ENCODE measurements around the gene CDC42SE1. TPM values are rescaled to one million over a fixed set of nuclear protein-coding genes. Genes with fewer than 3 reads are reported as not detected.

CDC42SE1 gene
- total and polyA plus RNA-seq, 2 donors from 2014 or later: 36.6 to 107 TPM

DNA sequence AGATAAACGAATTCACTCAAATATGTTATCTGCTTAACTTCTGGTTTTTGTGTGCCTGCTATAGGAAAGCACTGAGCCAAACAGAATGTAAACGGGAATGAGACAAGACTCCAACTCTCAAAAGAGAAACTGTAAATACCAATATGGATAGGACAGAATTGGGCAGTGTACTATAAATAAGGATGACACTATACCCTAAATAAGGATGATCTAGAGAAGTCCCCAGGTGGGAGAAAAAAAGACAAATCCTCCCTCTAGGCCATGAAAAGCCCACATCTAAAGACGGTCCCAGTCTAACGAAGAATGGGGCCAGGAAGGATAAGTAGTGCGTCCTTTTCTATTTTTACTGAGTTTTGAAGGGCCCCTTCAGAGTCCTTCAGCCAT is 9.7 kb upstream of the CDC42SE1 start:
- no peaks in the 10 kb centered on the region for H3K4me1 ChIP-seq (ENCODE audit: control insufficient read depth in 2 of 3, insufficient read depth in 2 of 3, low read depth in 1 of 3, low read length in 3 of 3)
- no peak for TF ChIP-seq CTCF (IDR thresholded peaks at IDR 0.05; ENCODE audit: borderline replicate concordance, extremely low read depth, insufficient read depth)
- H3K36me3 ChIP-seq (ENCODE audit: control insufficient read depth in 2 of 3, insufficient read depth in 3 of 3, low read length in 3 of 3): no peaks in the 10 kb centered on the region
- no peak overlapping the region for H3K9ac ChIP-seq (ENCODE audit: low read length in 3 of 3)
- no peaks in the 10 kb centered on the region for H3K27me3 ChIP-seq (ENCODE audit: control insufficient read depth, insufficient read depth, low read length)
- DNase-seq: no peak
- no peak overlapping the region for H3K4me3 ChIP-seq (ENCODE audit: low read length in 3 of 3)
- no peak for FAIRE-seq
- H3K9me3 ChIP-seq (ENCODE audit: control insufficient read depth in 2 of 3, insufficient read depth in 1 of 3, low read length in 3 of 3): no peaks in the 10 kb centered on the region
- no peak overlapping the region for H3K27ac ChIP-seq (ENCODE audit: low read depth in 2 of 2, low read length in 2 of 2)
- intact Hi-C loops (cut with DNase I): no loop called here

DNA sequence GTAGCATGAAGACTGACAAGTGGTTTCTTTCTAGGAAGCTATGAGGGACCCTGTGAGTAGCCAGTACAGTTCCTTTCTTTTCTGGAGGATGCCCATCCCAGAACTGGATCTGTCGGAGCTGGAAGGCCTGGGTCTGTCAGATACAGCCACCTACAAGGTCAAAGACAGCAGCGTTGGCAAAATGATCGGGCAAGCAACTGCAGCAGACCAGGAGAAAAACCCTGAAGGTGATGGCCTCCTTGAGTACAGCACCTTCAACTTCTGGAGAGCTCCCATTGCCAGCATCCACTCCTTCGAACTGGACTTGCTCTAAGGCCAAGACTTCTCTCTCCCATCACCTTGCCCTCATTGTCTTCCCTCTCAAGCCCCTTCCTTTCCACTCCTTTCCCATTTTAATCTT is 7.8 kb upstream of the CDC42SE1 start:
- Histone ChIP-seq H3K27me3 (ENCODE audit: control insufficient read depth, insufficient read depth, low read length) (no peaks in the 10 kb centered on the region), H3K4me1 (ENCODE audit: control insufficient read depth in 2 of 3, insufficient read depth in 2 of 3, low read depth in 1 of 3, low read length in 3 of 3) (no peaks in the 10 kb centered on the region), H3K9ac (ENCODE audit: low read length in 3 of 3) (no peak overlapping the region), H3K27ac (ENCODE audit: low read depth in 2 of 2, low read length in 2 of 2) (no peak overlapping the region), H3K36me3 (ENCODE audit: control insufficient read depth in 2 of 3, insufficient read depth in 3 of 3, low read length in 3 of 3) (no peaks in the 10 kb centered on the region), H3K9me3 (ENCODE audit: control insufficient read depth in 2 of 3, insufficient read depth in 1 of 3, low read length in 3 of 3) (no peaks in the 10 kb centered on the region), H3K4me3 (ENCODE audit: low read length in 3 of 3) (no peak overlapping the region)
- no peak for TF ChIP-seq CTCF (IDR thresholded peaks at IDR 0.05; ENCODE audit: borderline replicate concordance, extremely low read depth, insufficient read depth)
- intact Hi-C loops (cut with DNase I): no loop called here
- DNase-seq (no peak), FAIRE-seq (no peak)

- FAIRE-seq: no peak
- no peak for TF ChIP-seq CTCF (IDR thresholded peaks at IDR 0.05; ENCODE audit: borderline replicate concordance, extremely low read depth, insufficient read depth)
- no peaks in the 10 kb centered on the region for H3K27me3 ChIP-seq (ENCODE audit: control insufficient read depth, insufficient read depth, low read length)
Measured at GRCh38 chr1:151065089-151065645, 5.7 kb upstream of the CDC42SE1 start.

More at GRCh38 chr1:151065089-151065645, 5.7 kb upstream of the CDC42SE1 start:
- Histone ChIP-seq H3K9me3 (ENCODE audit: control insufficient read depth in 2 of 3, insufficient read depth in 1 of 3, low read length in 3 of 3) (no peaks in the 10 kb centered on the region), H3K36me3 (ENCODE audit: control insufficient read depth in 2 of 3, insufficient read depth in 3 of 3, low read length in 3 of 3) (no peaks in the 10 kb centered on the region), H3K4me1 (ENCODE audit: control insufficient read depth in 2 of 3, insufficient read depth in 2 of 3, low read depth in 1 of 3, low read length in 3 of 3) (no peaks in the 10 kb centered on the region), H3K9ac (ENCODE audit: low read length in 3 of 3) (no peak overlapping the region), H3K27ac (ENCODE audit: low read depth in 2 of 2, low read length in 2 of 2) (no peak overlapping the region), H3K4me3 (ENCODE audit: low read length in 3 of 3) (no peak overlapping the region)
- intact Hi-C loops (cut with DNase I): no loop called here
- no peak for DNase-seq
